Activated naive CD4-positive, alpha-beta T cell treated with anti-CD3 and anti-CD28 coated beads, Interleukin-2, amount 50 U/mL, for 72 hours (primary cell): Measurements from ENCODE around the gene LRPPRC. TPM values are rescaled to one million over a fixed set of nuclear protein-coding genes. Genes with fewer than 3 reads are reported as not detected.

Source experiments
- ATAC-seq, 2 donors: fragments of 150-1000 bp; cut with Tn5 transposase; 2 replicates each; pipeline ENCODE4 v1.10.0; 2021; ENCODE audit warnings: mild to moderate bottlenecking in 2 of 2, moderate library complexity in 2 of 2
- DNase-seq, 2 donors: peaks; one replicate each; pipeline ENCODE4 v3.0.0; 2021 to 2022; ENCODE audit warnings: low spot score in 2 of 2
- H3K27ac Mint-ChIP-seq, 2 donors: one replicate each; pipeline ENCODE4 v1.8.0; 2022; ENCODE audit warnings: mild to moderate bottlenecking in 2 of 2, mixed read lengths in 2 of 2
- H3K36me3 Mint-ChIP-seq, 2 donors: one replicate each; pipeline ENCODE4 v1.8.0; 2022; ENCODE audit warnings: mixed read lengths in 2 of 2
- H3K9me3 Mint-ChIP-seq, 2 donors: one replicate each; pipeline ENCODE4 v1.8.0; 2022; ENCODE audit warnings: mixed read lengths in 2 of 2
- total RNA-seq, 2 donors: library from RNA; stranded (reverse); gene quantifications; one replicate each; pipeline ENCODE4 v1.2.3, GENCODE V29; 2022

Gene LRPPRC
- total RNA-seq, 2 donors from 2014 or later = 180 to 188 TPM

- Mint-ChIP-seq H3K27ac (peak overlapping the region; percentile 56 to 95), H3K36me3 (peaks cover 39 to 41% of the 10 kb centered on the region in 2 donors), H3K9me3 (peaks cover 0 to 4% of the 10 kb centered on the region in 2 donors)
- no peak for ATAC-seq
- DNase-seq = no peak
Observed at GRCh38 chr2:43993437-43993836, 2.4 kb downstream of the LRPPRC start.

GRCh38 chr2:43989545-43989944 is 6.2 kb downstream of the LRPPRC start:
- no peak overlapping the region for H3K27ac Mint-ChIP-seq
- peaks cover 31 to 37% of the 10 kb centered on the region in 2 donors for H3K36me3 Mint-ChIP-seq
- DNase-seq = no peak
- H3K9me3 Mint-ChIP-seq = peaks cover 0 to under 1% of the 10 kb centered on the region in 2 donors
- ATAC-seq = no peak

GRCh38 chr2:43986600-43986999 is 9.2 kb downstream of the LRPPRC start:
- peak overlapping the region in 1 of 2 donors; percentile 9 for H3K27ac Mint-ChIP-seq
- no peak for DNase-seq
- H3K36me3 Mint-ChIP-seq = peaks cover 6 to 10% of the 10 kb centered on the region in 2 donors
- H3K9me3 Mint-ChIP-seq = no peaks in the 10 kb centered on the region
- ATAC-seq = no peak

- no peak for DNase-seq
- Mint-ChIP-seq H3K9me3 (no peaks in the 10 kb centered on the region), H3K27ac (peak overlapping the region in 1 of 2 donors; percentile 40), H3K36me3 (peaks cover 3 to 5% of the 10 kb centered on the region in 2 donors)
- ATAC-seq = peak in 1 of 2 donors; percentile 20
Observed at GRCh38 chr2:43985359-43985758, 10.4 kb downstream of the LRPPRC start.

GRCh38 chr2:43984533-43984932 is 11.3 kb downstream of the LRPPRC start:
- Mint-ChIP-seq H3K9me3 (no peaks in the 10 kb centered on the region), H3K36me3 (peaks cover 0 to 5% of the 10 kb centered on the region in 2 donors), H3K27ac (peak overlapping the region in 1 of 2 donors; percentile 44)
- DNase-seq (no peak), ATAC-seq (no peak)

- no peak for DNase-seq
- H3K36me3 Mint-ChIP-seq = peaks cover 0 to 7% of the 10 kb centered on the region in 2 donors
- peak in 1 of 2 donors; percentile 37 for ATAC-seq
- H3K27ac Mint-ChIP-seq = peak overlapping the region in 1 of 2 donors; percentile 14
- no peaks in the 10 kb centered on the region for H3K9me3 Mint-ChIP-seq
Observed at GRCh38 chr2:43980902-43981301, 14.9 kb downstream of the LRPPRC start.

- Mint-ChIP-seq H3K36me3 (peaks cover 0 to 19% of the 10 kb centered on the region in 2 donors), H3K9me3 (no peaks in the 10 kb centered on the region), H3K27ac (peak overlapping the region in 1 of 2 donors; percentile 17)
- DNase-seq (no peak), ATAC-seq (peak in 1 of 2 donors; percentile 37)
Observed at GRCh38 chr2:43977677-43978375, 18.0 kb downstream of the LRPPRC start.

- ATAC-seq (no peak), DNase-seq (no peak)
- peaks cover 6 to 29% of the 10 kb centered on the region in 2 donors for H3K36me3 Mint-ChIP-seq
- H3K27ac Mint-ChIP-seq = no peak overlapping the region
- H3K9me3 Mint-ChIP-seq = no peaks in the 10 kb centered on the region
Observed at GRCh38 chr2:43960921-43961320, 34.9 kb downstream of the LRPPRC start.

- DNase-seq = no peak
- peaks cover 6 to 31% of the 10 kb centered on the region in 2 donors for H3K36me3 Mint-ChIP-seq
- H3K9me3 Mint-ChIP-seq = no peaks in the 10 kb centered on the region
- no peak for ATAC-seq
- no peak overlapping the region for H3K27ac Mint-ChIP-seq
Observed at GRCh38 chr2:43958397-43959275, 37.2 kb downstream of the LRPPRC start.

GRCh38 chr2:43950383-43951008 is 45.3 kb downstream of the LRPPRC start:
- no peaks in the 10 kb centered on the region for H3K9me3 Mint-ChIP-seq
- ATAC-seq = no peak
- H3K36me3 Mint-ChIP-seq = peaks cover 0 to 25% of the 10 kb centered on the region in 2 donors
- no peak for DNase-seq
- H3K27ac Mint-ChIP-seq = no peak overlapping the region

- DNase-seq (no peak), ATAC-seq (no peak)
- H3K9me3 Mint-ChIP-seq = no peaks in the 10 kb centered on the region
- H3K36me3 Mint-ChIP-seq = peaks cover 0 to 18% of the 10 kb centered on the region in 2 donors
- H3K27ac Mint-ChIP-seq = no peak overlapping the region
Observed at GRCh38 chr2:43948370-43948769, 47.4 kb downstream of the LRPPRC start.

- no peak overlapping the region for H3K27ac Mint-ChIP-seq
- no peaks in the 10 kb centered on the region for H3K9me3 Mint-ChIP-seq
- H3K36me3 Mint-ChIP-seq = peaks cover 0 to 18% of the 10 kb centered on the region in 2 donors
- DNase-seq (no peak), ATAC-seq (no peak)
Observed at GRCh38 chr2:43946685-43947084, 49.1 kb downstream of the LRPPRC start.

GRCh38 chr2:43945439-43945838 is 50.4 kb downstream of the LRPPRC start:
- Mint-ChIP-seq H3K9me3 (no peaks in the 10 kb centered on the region), H3K36me3 (peaks cover 0 to 18% of the 10 kb centered on the region in 2 donors), H3K27ac (no peak overlapping the region)
- ATAC-seq = no peak
- no peak for DNase-seq

- H3K9me3 Mint-ChIP-seq = no peaks in the 10 kb centered on the region
- H3K36me3 Mint-ChIP-seq = peaks cover 0 to 18% of the 10 kb centered on the region in 2 donors
- no peak for DNase-seq
- no peak for ATAC-seq
- no peak overlapping the region for H3K27ac Mint-ChIP-seq
Observed at GRCh38 chr2:43944915-43945314, 50.9 kb downstream of the LRPPRC start.

- H3K27ac Mint-ChIP-seq = no peak overlapping the region
- DNase-seq (no peak), ATAC-seq (no peak)
- peaks cover 0 to 18% of the 10 kb centered on the region in 2 donors for H3K36me3 Mint-ChIP-seq
- no peaks in the 10 kb centered on the region for H3K9me3 Mint-ChIP-seq
Observed at GRCh38 chr2:43943809-43944452, 51.9 kb downstream of the LRPPRC start.

GRCh38 chr2:43943323-43943722 is 52.5 kb downstream of the LRPPRC start:
- H3K9me3 Mint-ChIP-seq = no peaks in the 10 kb centered on the region
- H3K27ac Mint-ChIP-seq = peak overlapping the region in 1 of 2 donors; percentile 47
- DNase-seq (no peak), ATAC-seq (no peak)
- peaks cover 0 to 18% of the 10 kb centered on the region in 2 donors for H3K36me3 Mint-ChIP-seq
